ENCODE data around the gene ATP9B.
A peak's percentile ranks its signal among the peaks of the same experiment; 100 is the strongest.

The ATP9B gene

GRCh38 chr18:79413025-79413424 lies 343.8 kb downstream of the ATP9B start:
- no peak for DNase-seq (ENCODE audit: low read depth)

- no peak for DNase-seq (ENCODE audit: low read depth)
These were observed 344.2 kb downstream of the ATP9B start for GRCh38 chr18:79413426-79413825.

- no peak for DNase-seq (ENCODE audit: low read depth)
These were observed 344.7 kb downstream of the ATP9B start for GRCh38 chr18:79413901-79414300.

GRCh38 chr18:79416022-79416676 lies 347.0 kb downstream of the ATP9B start:
- no peak for DNase-seq (ENCODE audit: low read depth)

- DNase-seq (ENCODE audit: low read depth): no peak
These were observed 347.5 kb downstream of the ATP9B start for GRCh38 chr18:79416677-79417052.

- DNase-seq (ENCODE audit: low read depth): no peak
These were observed 349.0 kb downstream of the ATP9B start for GRCh38 chr18:79418236-79418635.

- no peak for DNase-seq (ENCODE audit: low read depth)
These were observed 349.4 kb downstream of the ATP9B start for GRCh38 chr18:79418642-79419041.

- no peak for DNase-seq (ENCODE audit: low read depth)
These were observed 351.0 kb downstream of the ATP9B start for GRCh38 chr18:79420033-79420745.

- no peak for DNase-seq (ENCODE audit: low read depth)
These were observed 352.2 kb downstream of the ATP9B start for GRCh38 chr18:79421275-79421857.

GRCh38 chr18:79422022-79422782 lies 353.0 kb downstream of the ATP9B start:
- peak; percentile 13 for DNase-seq (ENCODE audit: low read depth)

- DNase-seq (ENCODE audit: low read depth): no peak
These were observed 353.6 kb downstream of the ATP9B start for GRCh38 chr18:79422783-79423165.

GRCh38 chr18:79423211-79424007 lies 354.2 kb downstream of the ATP9B start:
- DNase-seq (ENCODE audit: low read depth): no peak

GRCh38 chr18:79424008-79424565 lies 354.9 kb downstream of the ATP9B start:
- no peak for DNase-seq (ENCODE audit: low read depth)

- DNase-seq (ENCODE audit: low read depth): no peak
These were observed 355.8 kb downstream of the ATP9B start for GRCh38 chr18:79424880-79425568.

GRCh38 chr18:79425569-79425886 lies 356.3 kb downstream of the ATP9B start:
- no peak for DNase-seq (ENCODE audit: low read depth)

GRCh38 chr18:79426376-79427300 lies 357.4 kb downstream of the ATP9B start:
- no peak for DNase-seq (ENCODE audit: low read depth)

- DNase-seq (ENCODE audit: low read depth): no peak
These were observed 358.4 kb downstream of the ATP9B start for GRCh38 chr18:79427368-79428225.
